Fibroblast of villous mesenchyme (primary cell): Measurements from ENCODE around the gene CORIN. TPM values are rescaled to one million over a fixed set of nuclear protein-coding genes. Genes with fewer than 3 reads are reported as not detected.

ENCODE experiments used
- DNase-seq: peaks from one replicate; pipeline ENCODE4 v3.0.0-alpha.2; 2010; ENCODE audit warnings: low read depth
- H3K4me3 ChIP-seq: 2 replicates; pipeline ENCODE4 v1.5.1; 2011; ENCODE audit warnings: low read depth, mild to moderate bottlenecking, low read length
- CTCF ChIP-seq: IDR thresholded peaks from 2 replicates; pipeline ENCODE4 v1.5.1; 2012; ENCODE audit warnings: low read depth, mild to moderate bottlenecking, low read length; ENCODE audit not compliant: insufficient read depth
- total RNA-seq: library from RNA; depleted of rRNA; stranded (reverse); fragments of >200 nt; gene quantifications from 2 replicates; pipeline ENCODE4 v1.2.3, GENCODE V29; 2012

The CORIN gene
- 3.2 and 5.6 TPM in 2 replicates for total RNA-seq

GRCh38 chr4:47837908-47838294 lies at the start of gene CORIN:
Gene CORIN (minus strand): TSS chr4:47838067. CDS start chr4:47837949, 118 bp downstream.
- TF ChIP-seq CTCF = no peak
- peak within 1 kb of the TSS; percentile 69 for H3K4me3 ChIP-seq
- no peak for DNase-seq

GRCh38 chr4:47882228-47882627 lies 44.4 kb upstream of the CORIN start:
- no peak overlapping the region for H3K4me3 ChIP-seq
- no peak for TF ChIP-seq CTCF
- DNase-seq = peak; percentile 18

GRCh38 chr4:47879458-47879857 lies 41.6 kb upstream of the CORIN start:
- TF ChIP-seq CTCF = no peak
- DNase-seq = no peak
- H3K4me3 ChIP-seq = no peak overlapping the region

GRCh38 chr4:47876784-47877546 lies 39.1 kb upstream of the CORIN start:
- no peak for DNase-seq
- TF ChIP-seq CTCF = no peak
- H3K4me3 ChIP-seq = no peak overlapping the region

- no peak for DNase-seq
- no peak overlapping the region for H3K4me3 ChIP-seq
- TF ChIP-seq CTCF = no peak
Observed at GRCh38 chr4:47876310-47876709, 38.4 kb upstream of the CORIN start.

GRCh38 chr4:47873877-47874541 lies 36.1 kb upstream of the CORIN start:
- H3K4me3 ChIP-seq = no peak overlapping the region
- TF ChIP-seq CTCF = no peak
- no peak for DNase-seq

- H3K4me3 ChIP-seq = no peak overlapping the region
- TF ChIP-seq CTCF = no peak
- DNase-seq = no peak
Observed at GRCh38 chr4:47863486-47863885, 25.6 kb upstream of the CORIN start.
